ENCODE measurements around the gene MNX1. TPM values are rescaled to one million over a fixed set of nuclear protein-coding genes. Genes with fewer than 3 reads are reported as not detected.
A peak's percentile ranks its signal among the peaks of the same experiment; 100 is the strongest.

Gene MNX1
- total and polyA plus RNA-seq, 2 of the 4 experiments (the other 2 are of a cell fraction), result not detected

DNA sequence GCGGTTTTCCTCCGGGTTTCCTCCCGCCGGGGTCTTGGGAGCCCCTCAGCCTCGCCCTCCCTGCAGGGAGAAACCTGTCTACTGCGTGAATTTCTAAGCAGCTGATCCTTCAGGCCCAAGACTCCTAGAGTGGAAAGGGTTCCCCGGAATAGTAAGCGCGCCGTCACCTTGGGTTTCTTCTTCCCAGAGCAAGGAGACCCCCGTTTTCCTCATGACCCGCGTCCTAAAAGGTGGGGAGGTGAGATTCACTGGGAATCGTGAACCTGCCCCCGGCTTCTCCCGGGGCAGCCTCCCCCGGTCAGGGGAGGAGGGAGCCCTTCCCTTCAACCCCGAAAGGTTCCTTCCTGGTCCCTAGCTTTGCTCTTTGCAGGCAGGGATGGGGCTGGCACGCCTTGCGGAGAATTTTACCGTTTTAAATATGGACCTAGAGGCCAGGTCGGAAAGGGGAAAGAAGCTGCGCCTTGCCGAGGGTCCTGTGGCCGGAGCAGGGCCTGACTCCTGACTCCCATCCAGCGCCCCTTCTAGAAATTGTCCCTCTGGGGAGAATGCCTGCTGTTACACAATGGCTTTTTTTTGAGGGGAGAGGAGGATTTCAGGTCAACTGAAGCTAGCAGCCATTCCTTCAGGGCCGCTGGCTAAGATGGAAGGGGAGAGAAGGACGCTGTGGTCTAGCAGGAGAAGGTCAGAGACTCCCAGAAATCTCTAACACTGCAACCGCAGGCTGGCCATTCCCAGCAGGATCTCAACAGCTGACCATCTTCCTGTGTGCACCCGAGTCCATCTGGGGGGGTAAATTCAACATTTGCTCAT, 11.6 kb upstream of the MNX1 start:
- H2BK5ac ChIP-seq (ENCODE audit: low read depth, low read length, poor library complexity, severe bottlenecking), result no peak overlapping the region
- CTCF ChIA-PET, result no interaction called here
- no peak overlapping the region for H3K56ac ChIP-seq (ENCODE audit: extremely low read depth, insufficient read depth, low read length)
- no peak overlapping the region for H3K4ac ChIP-seq (ENCODE audit: low read depth, low read length)
- H4K5ac ChIP-seq (ENCODE audit: low read depth, low read length), result no peak overlapping the region
- ATAC-seq (ENCODE audit: low read depth) (no peak), DNase-seq (no peak)
- no peak overlapping the region for H2AK5ac ChIP-seq (ENCODE audit: low read depth, low read length)
- 0% methylated on average over 5 of the region's 30 CpGs; no CpG with 5 or more reads in 1 of the 2 experiments for WGBS, 2 experiments (ENCODE audit: extremely low coverage in 2 of 2, insufficient read length in 1 of 2)
- no peak overlapping the region for H2BK15ac ChIP-seq (ENCODE audit: low read depth, low read length)
- no peaks in the 10 kb centered on the region for H3K4me1 ChIP-seq (ENCODE audit: control insufficient read depth, insufficient read depth, low read length)
- no peaks in the 10 kb centered on the region for H3K36me3 ChIP-seq (ENCODE audit: control insufficient read depth, insufficient read depth, low read length)
- H3K27ac ChIP-seq (ENCODE audit: insufficient read depth, low read length), result no peak overlapping the region
- dilution Hi-C loops (cut with HindIII; ENCODE audit: low sequenced_read_pairs, unreplicated experiment), result no loop called here
- H3K23ac ChIP-seq (ENCODE audit: low read depth, low read length), result no peak overlapping the region
- H4K8ac ChIP-seq (ENCODE audit: low read depth in 2 of 2, low read length in 2 of 2), result no peak overlapping the region
- peaks cover 79% of the 10 kb centered on the region for H3K27me3 ChIP-seq (ENCODE audit: control insufficient read depth, insufficient read depth, low read length)
- in situ Hi-C loops (cut with MboI; ENCODE audit: low sequenced_read_pairs), result no loop called here
- peak overlapping the region; percentile 13 for H2AFZ ChIP-seq (replicated peaks; ENCODE audit: low read length, poor library complexity)
- no peak overlapping the region for H3K4me2 ChIP-seq (ENCODE audit: low read depth, low read length)
- no peak overlapping the region for H2BK20ac ChIP-seq (ENCODE audit: low read depth, low read length)
- H4K20me1 ChIP-seq (ENCODE audit: insufficient read depth, low read length), result no peaks in the 10 kb centered on the region
- no peak overlapping the region for H4K91ac ChIP-seq (ENCODE audit: insufficient read depth, low read depth, low read length)
- POLR2A ChIA-PET (ENCODE audit: unreplicated experiment), result no interaction called here
- H3K9ac ChIP-seq (ENCODE audit: low read depth, low read length), result no peak overlapping the region
- BruUV-seq (replicated peaks), result no TSS peak
- H2AK9ac ChIP-seq (replicated peaks; ENCODE audit: low read depth, low read length, poor library complexity), result peak overlapping the region; percentile 44
- H3K14ac ChIP-seq (replicated peaks; ENCODE audit: low read depth, low read length), result no peak overlapping the region
- peaks cover 7% of the 10 kb centered on the region; the same call in 1 of the 2 replicates for H3K9me3 ChIP-seq (ENCODE audit: control insufficient read depth, insufficient read depth, low read length)
- H2BK120ac ChIP-seq (ENCODE audit: low read depth, low read length), result no peak overlapping the region
- intact Hi-C loops (cut with micrococcal nuclease), result no loop called here
- TF ChIP-seq BHLHE40 (IDR thresholded peaks at IDR 0.05; ENCODE audit: low read depth, low read length), result no peak
- no peak for TF ChIP-seq RFX5 (IDR thresholded peaks at IDR 0.05; ENCODE audit: low read depth, low read length)
- TF ChIP-seq CTCF (conservative IDR thresholded peaks at IDR 0.05; ENCODE audit: low read depth, low read length), result no peak
- no peak for TF ChIP-seq ELK1 (IDR thresholded peaks at IDR 0.05; ENCODE audit: borderline replicate concordance, low read depth, low read length)
- TF ChIP-seq MAFK (IDR thresholded peaks at IDR 0.05; ENCODE audit: low read depth, low read length), result no peak
- H3K4me3 ChIP-seq (ENCODE audit: insufficient read depth, low read depth, low read length), result no peak overlapping the region
- no peaks in the 10 kb centered on the region for H3K79me1 ChIP-seq (ENCODE audit: low read depth in 1 of 2, low read length in 2 of 2)
- no peaks in the 10 kb centered on the region for H3K9me1 ChIP-seq (ENCODE audit: insufficient read depth, low read length)
- H3K18ac ChIP-seq (ENCODE audit: low read depth, low read length), result no peak overlapping the region

Measured in IMR-90 (cell line).